ENCODE results near the gene ASAH2B.
"Not testable (repeated sequence)": the region's sequence is repeated elsewhere in the genome, so short reads cannot be mapped to it uniquely, and the experiment has no call there.

Gene ASAH2B

GRCh38 chr10:50740293-50740648, 535 bp downstream of the ASAH2B start:
- ATAC-seq (ENCODE audit: low read depth): peak; percentile 47; the same call in 2 of the 3 replicates
- H3K9me3 ChIP-seq (ENCODE audit: severe bottlenecking): no peaks in the 10 kb centered on the region
- H3K4me1 ChIP-seq (ENCODE audit: insufficient read depth, poor library complexity, severe bottlenecking): peaks cover 5% of the 10 kb centered on the region
- no peaks in the 10 kb centered on the region for H3K27me3 ChIP-seq (ENCODE audit: insufficient read depth, poor library complexity, severe bottlenecking)
- H3K4me3 ChIP-seq (ENCODE audit: severe bottlenecking): peak overlapping the region; percentile 85
- no peaks in the 10 kb centered on the region for H3K36me3 ChIP-seq (ENCODE audit: low read depth)
- no peak for DNase-seq (ENCODE audit: low spot score)
- TF ChIP-seq CTCF (IDR thresholded peaks at IDR 0.05; ENCODE audit: poor library complexity, severe bottlenecking): no peak
- peak overlapping the region; percentile 50 for H3K27ac ChIP-seq (ENCODE audit: poor library complexity, severe bottlenecking)

GRCh38 chr10:50742820-50743219, 3.1 kb downstream of the ASAH2B start:
- not testable (repeated sequence) for H3K4me1 ChIP-seq (ENCODE audit: insufficient read depth, poor library complexity, severe bottlenecking); DNase-seq (ENCODE audit: low spot score); ATAC-seq (ENCODE audit: low read depth); H3K9me3 ChIP-seq (ENCODE audit: severe bottlenecking); H3K27ac ChIP-seq (ENCODE audit: poor library complexity, severe bottlenecking); H3K27me3 ChIP-seq (ENCODE audit: insufficient read depth, poor library complexity, severe bottlenecking); H3K4me3 ChIP-seq (ENCODE audit: severe bottlenecking); H3K36me3 ChIP-seq (ENCODE audit: low read depth)

GRCh38 chr10:50766774-50767513, 27.2 kb downstream of the ASAH2B start:
- not testable (repeated sequence) for ATAC-seq (ENCODE audit: low read depth); H3K27me3 ChIP-seq (ENCODE audit: insufficient read depth, poor library complexity, severe bottlenecking); DNase-seq (ENCODE audit: low spot score); H3K4me3 ChIP-seq (ENCODE audit: severe bottlenecking); H3K9me3 ChIP-seq (ENCODE audit: severe bottlenecking); H3K4me1 ChIP-seq (ENCODE audit: insufficient read depth, poor library complexity, severe bottlenecking); H3K27ac ChIP-seq (ENCODE audit: poor library complexity, severe bottlenecking); H3K36me3 ChIP-seq (ENCODE audit: low read depth)

GRCh38 chr10:50772042-50772441, 32.3 kb downstream of the ASAH2B start:
- H3K27me3 ChIP-seq (ENCODE audit: insufficient read depth, poor library complexity, severe bottlenecking); ATAC-seq (ENCODE audit: low read depth); DNase-seq (ENCODE audit: low spot score); H3K27ac ChIP-seq (ENCODE audit: poor library complexity, severe bottlenecking); H3K4me1 ChIP-seq (ENCODE audit: insufficient read depth, poor library complexity, severe bottlenecking); H3K4me3 ChIP-seq (ENCODE audit: severe bottlenecking); H3K9me3 ChIP-seq (ENCODE audit: severe bottlenecking); H3K36me3 ChIP-seq (ENCODE audit: low read depth): not testable (repeated sequence)

- H3K4me3 ChIP-seq (ENCODE audit: severe bottlenecking); H3K36me3 ChIP-seq (ENCODE audit: low read depth); H3K9me3 ChIP-seq (ENCODE audit: severe bottlenecking); ATAC-seq (ENCODE audit: low read depth); H3K4me1 ChIP-seq (ENCODE audit: insufficient read depth, poor library complexity, severe bottlenecking); DNase-seq (ENCODE audit: low spot score); H3K27me3 ChIP-seq (ENCODE audit: insufficient read depth, poor library complexity, severe bottlenecking); H3K27ac ChIP-seq (ENCODE audit: poor library complexity, severe bottlenecking): not testable (repeated sequence)
These were observed 35.1 kb downstream of the ASAH2B start for GRCh38 chr10:50774868-50775267.

GRCh38 chr10:50780036-50780435, 40.3 kb downstream of the ASAH2B start:
- not testable (repeated sequence) for H3K4me3 ChIP-seq (ENCODE audit: severe bottlenecking); H3K9me3 ChIP-seq (ENCODE audit: severe bottlenecking); H3K4me1 ChIP-seq (ENCODE audit: insufficient read depth, poor library complexity, severe bottlenecking); H3K27me3 ChIP-seq (ENCODE audit: insufficient read depth, poor library complexity, severe bottlenecking); ATAC-seq (ENCODE audit: low read depth); H3K27ac ChIP-seq (ENCODE audit: poor library complexity, severe bottlenecking); DNase-seq (ENCODE audit: low spot score); H3K36me3 ChIP-seq (ENCODE audit: low read depth)

GRCh38 chr10:50782017-50782416, 42.3 kb downstream of the ASAH2B start:
- not testable (repeated sequence) for H3K4me3 ChIP-seq (ENCODE audit: severe bottlenecking); H3K4me1 ChIP-seq (ENCODE audit: insufficient read depth, poor library complexity, severe bottlenecking); H3K27ac ChIP-seq (ENCODE audit: poor library complexity, severe bottlenecking); ATAC-seq (ENCODE audit: low read depth); DNase-seq (ENCODE audit: low spot score); H3K9me3 ChIP-seq (ENCODE audit: severe bottlenecking); H3K36me3 ChIP-seq (ENCODE audit: low read depth); H3K27me3 ChIP-seq (ENCODE audit: insufficient read depth, poor library complexity, severe bottlenecking)

GRCh38 chr10:50787962-50788361, 48.2 kb downstream of the ASAH2B start:
- H3K27ac ChIP-seq (ENCODE audit: poor library complexity, severe bottlenecking); H3K4me1 ChIP-seq (ENCODE audit: insufficient read depth, poor library complexity, severe bottlenecking); DNase-seq (ENCODE audit: low spot score); H3K4me3 ChIP-seq (ENCODE audit: severe bottlenecking); ATAC-seq (ENCODE audit: low read depth); H3K27me3 ChIP-seq (ENCODE audit: insufficient read depth, poor library complexity, severe bottlenecking); H3K9me3 ChIP-seq (ENCODE audit: severe bottlenecking); H3K36me3 ChIP-seq (ENCODE audit: low read depth): not testable (repeated sequence)

Measured in RWPE2 (cell line).